NCI-H1694 (cell line): ENCODE results near the gene ZNF335.
"Not testable (repeated sequence)": the region's sequence is repeated elsewhere in the genome, so short reads cannot be mapped to it uniquely, and the experiment has no call there.

ENCODE experiments used
- DNase-seq: peaks from one replicate; lab custom pipeline; 2025; lab: John Stamatoyannopoulos, UW

The ZNF335 gene

GRCh38 chr20:45971425-45971674, 653 bp downstream of the ZNF335 start:
- peak; percentile 27 for DNase-seq

GRCh38 chr20:45970646-45971424, 1.2 kb downstream of the ZNF335 start:
- DNase-seq, result no peak

GRCh38 chr20:45969712-45970634, 2.0 kb downstream of the ZNF335 start:
- peak; percentile 70 for DNase-seq

- DNase-seq, result no peak
Measured at GRCh38 chr20:45968801-45969711, 2.9 kb downstream of the ZNF335 start.

GRCh38 chr20:45968081-45968671, 3.8 kb downstream of the ZNF335 start:
- DNase-seq, result no peak

- DNase-seq, result no peak
Measured at GRCh38 chr20:45967551-45968080, 4.4 kb downstream of the ZNF335 start.

- no peak for DNase-seq
Measured at GRCh38 chr20:45965169-45966002, 6.6 kb downstream of the ZNF335 start.

GRCh38 chr20:45964006-45964400, 8.0 kb downstream of the ZNF335 start:
- no peak for DNase-seq

GRCh38 chr20:45963059-45964005, 8.7 kb downstream of the ZNF335 start:
- peak; percentile 24 for DNase-seq

- no peak for DNase-seq
Measured at GRCh38 chr20:45962031-45962755, 9.8 kb downstream of the ZNF335 start.

GRCh38 chr20:45959956-45960630, 11.9 kb downstream of the ZNF335 start:
- no peak for DNase-seq

- no peak for DNase-seq
Measured at GRCh38 chr20:45959126-45959525, 12.9 kb downstream of the ZNF335 start.

GRCh38 chr20:45958593-45958992, 13.4 kb downstream of the ZNF335 start:
- DNase-seq, result no peak

- DNase-seq, result no peak
Measured at GRCh38 chr20:45957021-45957941, 14.7 kb downstream of the ZNF335 start.

GRCh38 chr20:45956326-45956725, 15.7 kb downstream of the ZNF335 start:
- DNase-seq, result not testable (repeated sequence)

- no peak for DNase-seq
Measured at GRCh38 chr20:45953672-45954071, 18.3 kb downstream of the ZNF335 start.

GRCh38 chr20:45952861-45953260, 19.1 kb downstream of the ZNF335 start:
- no peak for DNase-seq
